ENCODE results near the gene CAPN6.

The CAPN6 gene

GRCh38 chrX:111244235-111244750 is 26.0 kb downstream of the CAPN6 start:
- peak; percentile 17 for TF ChIP-seq CTCF (IDR thresholded peaks at IDR 0.05; ENCODE audit: low read depth, low read length, missing control alignments)
- DNase-seq (ENCODE audit: extremely low read depth, low read depth) = no peak
- H3K4me3 ChIP-seq (replicated peaks; ENCODE audit: low read depth, low read length) = no peak overlapping the region

GRCh38 chrX:111216293-111216801 is 53.9 kb downstream of the CAPN6 start:
- DNase-seq (ENCODE audit: extremely low read depth, low read depth) = no peak
- no peak overlapping the region for H3K4me3 ChIP-seq (replicated peaks; ENCODE audit: low read depth, low read length)
- TF ChIP-seq CTCF (IDR thresholded peaks at IDR 0.05; ENCODE audit: low read depth, low read length, missing control alignments) = no peak

GRCh38 chrX:111207851-111208250 is 62.4 kb downstream of the CAPN6 start:
- DNase-seq (ENCODE audit: extremely low read depth, low read depth) = no peak

GRCh38 chrX:111200327-111200726 is 70.0 kb downstream of the CAPN6 start:
- DNase-seq (ENCODE audit: extremely low read depth, low read depth) = no peak
- H3K4me3 ChIP-seq (replicated peaks; ENCODE audit: low read depth, low read length) = no peak overlapping the region
- TF ChIP-seq CTCF (IDR thresholded peaks at IDR 0.05; ENCODE audit: low read depth, low read length, missing control alignments) = no peak

More at GRCh38 chrX:111207851-111208250, 62.4 kb downstream of the CAPN6 start:
- TF ChIP-seq CTCF (IDR thresholded peaks at IDR 0.05; ENCODE audit: low read depth, low read length, missing control alignments) = no peak
- no peak overlapping the region for H3K4me3 ChIP-seq (replicated peaks; ENCODE audit: low read depth, low read length)

GRCh38 chrX:111199505-111199904 is 70.8 kb downstream of the CAPN6 start:
- H3K4me3 ChIP-seq (replicated peaks; ENCODE audit: low read depth, low read length) = no peak overlapping the region
- no peak for TF ChIP-seq CTCF (IDR thresholded peaks at IDR 0.05; ENCODE audit: low read depth, low read length, missing control alignments)
- no peak for DNase-seq (ENCODE audit: extremely low read depth, low read depth)

Measured in HFF-Myc (cell line).